Naive B cell (primary cell): ENCODE results near the gene HOXB2. TPM values are rescaled to one million over a fixed set of nuclear protein-coding genes. Genes with fewer than 3 reads are reported as not detected.
"Not testable (repeated sequence)": the region's sequence is repeated elsewhere in the genome, so short reads cannot be mapped to it uniquely, and the experiment has no call there.

Experiments
- ATAC-seq, 2 donors: fragments of 150-1000 bp; cut with Tn5 transposase; 2 replicates each; pipeline ENCODE4 v1.10.0; 2021; ENCODE audit warnings: low read depth in 2 of 2, mild to moderate bottlenecking in 2 of 2, moderate library complexity in 2 of 2
- DNase-seq: peaks from one replicate; pipeline ENCODE4 v3.0.0; 2022
- H3K27ac Mint-ChIP-seq, 6 donors: one replicate each; pipeline ENCODE4 v1.8.0; 2020 to 2022; ENCODE audit warnings: mild to moderate bottlenecking in 6 of 6, mixed read lengths in 6 of 6, moderate library complexity in 5 of 6, inconsistent platforms in 2 of 6
- H3K27me3 Mint-ChIP-seq, 3 donors: one replicate each; pipeline ENCODE4 v1.8.0; 2021 to 2022; ENCODE audit warnings: mixed read lengths in 3 of 3, mild to moderate bottlenecking in 1 of 3
- H3K36me3 Mint-ChIP-seq, 2 donors: one replicate each; pipeline ENCODE4 v1.8.0; 2020 to 2022; ENCODE audit warnings: mixed read lengths in 2 of 2, inconsistent platforms in 1 of 2, mild to moderate bottlenecking in 1 of 2
- H3K4me1 Mint-ChIP-seq, 3 donors: one replicate each; pipeline ENCODE4 v1.8.0; 2020 to 2022; ENCODE audit warnings: mixed read lengths in 3 of 3, inconsistent platforms in 1 of 3, mild to moderate bottlenecking in 1 of 3, moderate library complexity in 1 of 3
- H3K4me3 Mint-ChIP-seq, 8 donors: one replicate each; pipeline ENCODE4 v1.8.0; 2020 to 2022; ENCODE audit warnings: mild to moderate bottlenecking in 8 of 8, mixed read lengths in 8 of 8, moderate library complexity in 8 of 8, inconsistent platforms in 2 of 8
- H3K9me3 Mint-ChIP-seq, 7 donors: one replicate each; pipeline ENCODE4 v1.8.0; 2020 to 2022; ENCODE audit warnings: mixed read lengths in 7 of 7, mild to moderate bottlenecking in 5 of 7, inconsistent platforms in 2 of 7, moderate library complexity in 1 of 7
- polyA plus RNA-seq, 6 donors: library from polyadenylated mRNA; unstranded; fragments of 300-500 nt; fragmentation: Illumina TruSeq; gene quantifications; one replicate each; pipeline ENCODE4 v1.2.3, GENCODE V29; 2021; ENCODE audit warnings: low read depth in 6 of 6

HOXB2 gene
- polyA plus RNA-seq, 6 donors from 2014 or later, result 2.3 to 9.3 (median 5.5) TPM

- DNase-seq (no peak), ATAC-seq (no peak)
- Mint-ChIP-seq H3K4me1 (peaks cover 6 to 13% (median 7%) of the 10 kb centered on the region in 3 donors), H3K27me3 (peaks cover 27 to 84% (median 73%) of the 10 kb centered on the region in 3 donors), H3K9me3 (no peaks in the 10 kb centered on the region), H3K4me3 (no peak overlapping the region), H3K36me3 (peaks cover 0 to 4% of the 10 kb centered on the region in 2 donors), H3K27ac (no peak overlapping the region)
Observed at GRCh38 chr17:48515925-48516900, 28.7 kb downstream of the HOXB2 start.

GRCh38 chr17:48514477-48514876 is 30.4 kb downstream of the HOXB2 start:
- H3K4me3 Mint-ChIP-seq, result no peak overlapping the region

GRCh38 chr17:48513666-48514455 is 31.0 kb downstream of the HOXB2 start:
- H3K36me3 Mint-ChIP-seq, result no peaks in the 10 kb centered on the region
- H3K9me3 Mint-ChIP-seq, result no peaks in the 10 kb centered on the region
- ATAC-seq (no peak), DNase-seq (no peak)
- peaks cover 22 to 84% (median 79%) of the 10 kb centered on the region in 3 donors for H3K27me3 Mint-ChIP-seq
- peak overlapping the region in 1 of 6 donors; percentile 45 for H3K27ac Mint-ChIP-seq
- peaks cover 6 to 13% (median 7%) of the 10 kb centered on the region in 3 donors for H3K4me1 Mint-ChIP-seq
- peak overlapping the region in 1 of 8 donors; percentile 9 for H3K4me3 Mint-ChIP-seq

More at GRCh38 chr17:48514477-48514876, 30.4 kb downstream of the HOXB2 start:
- no peak for DNase-seq
- Mint-ChIP-seq H3K27ac (peak overlapping the region in 1 of 6 donors; percentile 45), H3K9me3 (no peaks in the 10 kb centered on the region), H3K4me1 (peaks cover 6 to 13% (median 7%) of the 10 kb centered on the region in 3 donors), H3K27me3 (peaks cover 22 to 81% (median 73%) of the 10 kb centered on the region in 3 donors), H3K36me3 (no peaks in the 10 kb centered on the region)
- ATAC-seq, result no peak

- peak overlapping the region in 1 of 6 donors; percentile 9 for H3K27ac Mint-ChIP-seq
- H3K4me3 Mint-ChIP-seq, result peak overlapping the region in 5 of 8 donors; percentile 40 to 87 (median 79)
- ATAC-seq, result no peak
- H3K9me3 Mint-ChIP-seq, result no peaks in the 10 kb centered on the region
- peaks cover 22 to 89% (median 87%) of the 10 kb centered on the region in 3 donors for H3K27me3 Mint-ChIP-seq
- no peak for DNase-seq
- H3K36me3 Mint-ChIP-seq, result no peaks in the 10 kb centered on the region
- peaks cover 6 to 13% (median 7%) of the 10 kb centered on the region in 3 donors for H3K4me1 Mint-ChIP-seq
Observed at GRCh38 chr17:48513097-48513496, 31.8 kb downstream of the HOXB2 start.

- H3K27me3 Mint-ChIP-seq, result peaks cover 15 to 73% (median 70%) of the 10 kb centered on the region in 3 donors
- no peak overlapping the region for H3K27ac Mint-ChIP-seq
- peak overlapping the region in 1 of 8 donors; percentile 21 for H3K4me3 Mint-ChIP-seq
- H3K4me1 Mint-ChIP-seq, result peaks cover 0 to 4% (median 0%) of the 10 kb centered on the region in 3 donors
- no peak for DNase-seq
- ATAC-seq, result no peak
- H3K9me3 Mint-ChIP-seq, result no peaks in the 10 kb centered on the region
- H3K36me3 Mint-ChIP-seq, result no peaks in the 10 kb centered on the region
Observed at GRCh38 chr17:48510761-48511604, 33.9 kb downstream of the HOXB2 start.

- Mint-ChIP-seq H3K4me1 (peaks cover 0 to 4% (median 0%) of the 10 kb centered on the region in 3 donors), H3K36me3 (no peaks in the 10 kb centered on the region), H3K27me3 (peaks cover 15 to 68% (median 64%) of the 10 kb centered on the region in 3 donors), H3K9me3 (no peaks in the 10 kb centered on the region), H3K4me3 (peak overlapping the region in 1 of 8 donors; percentile 21), H3K27ac (no peak overlapping the region)
- ATAC-seq (no peak), DNase-seq (no peak)
Observed at GRCh38 chr17:48510381-48510760, 34.5 kb downstream of the HOXB2 start.

- not testable (repeated sequence) for H3K9me3 Mint-ChIP-seq, H3K27ac Mint-ChIP-seq, ATAC-seq, H3K4me1 Mint-ChIP-seq, H3K4me3 Mint-ChIP-seq, DNase-seq, H3K36me3 Mint-ChIP-seq
- H3K27me3 Mint-ChIP-seq, result peaks cover 9 to 68% (median 57%) of the 10 kb centered on the region in 3 donors
Observed at GRCh38 chr17:48509708-48510107, 35.2 kb downstream of the HOXB2 start.

GRCh38 chr17:48506246-48506645 is 38.7 kb downstream of the HOXB2 start:
- DNase-seq (no peak), ATAC-seq (no peak)
- no peaks in the 10 kb centered on the region for H3K9me3 Mint-ChIP-seq
- H3K4me3 Mint-ChIP-seq, result no peak overlapping the region
- H3K4me1 Mint-ChIP-seq, result no peaks in the 10 kb centered on the region
- H3K27me3 Mint-ChIP-seq, result peaks cover 17 to 69% (median 58%) of the 10 kb centered on the region in 3 donors
- H3K36me3 Mint-ChIP-seq, result no peaks in the 10 kb centered on the region
- H3K27ac Mint-ChIP-seq, result no peak overlapping the region

- Mint-ChIP-seq H3K4me1 (no peaks in the 10 kb centered on the region), H3K27me3 (peaks cover 17 to 70% (median 60%) of the 10 kb centered on the region in 3 donors), H3K27ac (no peak overlapping the region), H3K9me3 (no peaks in the 10 kb centered on the region), H3K4me3 (no peak overlapping the region), H3K36me3 (no peaks in the 10 kb centered on the region)
- peak in 1 of 2 donors; percentile 21 for ATAC-seq
- DNase-seq, result no peak
Observed at GRCh38 chr17:48505788-48506187, 39.1 kb downstream of the HOXB2 start.

GRCh38 chr17:48504953-48505352 is 40.0 kb downstream of the HOXB2 start:
- H3K4me1 Mint-ChIP-seq, result no peaks in the 10 kb centered on the region
- H3K9me3 Mint-ChIP-seq, result no peaks in the 10 kb centered on the region
- peaks cover 17 to 71% (median 60%) of the 10 kb centered on the region in 3 donors for H3K27me3 Mint-ChIP-seq
- ATAC-seq (no peak), DNase-seq (no peak)
- H3K36me3 Mint-ChIP-seq, result no peaks in the 10 kb centered on the region
- no peak overlapping the region for H3K27ac Mint-ChIP-seq
- no peak overlapping the region for H3K4me3 Mint-ChIP-seq

- no peak overlapping the region for H3K27ac Mint-ChIP-seq
- DNase-seq, result no peak
Observed at GRCh38 chr17:48503747-48504146, 41.2 kb downstream of the HOXB2 start.

GRCh38 chr17:48502901-48503300 is 42.0 kb downstream of the HOXB2 start:
- Mint-ChIP-seq H3K27ac (no peak overlapping the region), H3K4me1 (no peaks in the 10 kb centered on the region), H3K4me3 (no peak overlapping the region), H3K27me3 (peaks cover 17 to 61% (median 46%) of the 10 kb centered on the region in 3 donors), H3K9me3 (no peaks in the 10 kb centered on the region), H3K36me3 (no peaks in the 10 kb centered on the region)
- DNase-seq, result no peak
- no peak for ATAC-seq

More at GRCh38 chr17:48503747-48504146, 41.2 kb downstream of the HOXB2 start:
- Mint-ChIP-seq H3K36me3 (no peaks in the 10 kb centered on the region), H3K4me3 (no peak overlapping the region), H3K27me3 (peaks cover 17 to 62% (median 51%) of the 10 kb centered on the region in 3 donors), H3K9me3 (no peaks in the 10 kb centered on the region), H3K4me1 (no peaks in the 10 kb centered on the region)
- no peak for ATAC-seq
